ENCODE data around the gene ZG16B.

ZG16B gene

GRCh38 chr16:2806286-2806685 lies 23.8 kb upstream of the ZG16B start:
- DNase-seq = peak; percentile 6

- peak; percentile 2 for DNase-seq
Observed at GRCh38 chr16:2808181-2808580, 21.9 kb upstream of the ZG16B start.

- no peak for DNase-seq
Observed at GRCh38 chr16:2809149-2809760, 20.8 kb upstream of the ZG16B start.

GRCh38 chr16:2810651-2811050 lies 19.5 kb upstream of the ZG16B start:
- no peak for DNase-seq

GRCh38 chr16:2811703-2812471 lies 18.2 kb upstream of the ZG16B start:
- peak; percentile 12 for DNase-seq

- DNase-seq = peak; percentile 12
Observed at GRCh38 chr16:2813771-2814221, 16.3 kb upstream of the ZG16B start.

GRCh38 chr16:2814551-2815298 lies 15.4 kb upstream of the ZG16B start:
- peak; percentile 9 for DNase-seq

GRCh38 chr16:2815299-2815771 lies 14.8 kb upstream of the ZG16B start:
- peak; percentile 11 for DNase-seq

- DNase-seq = peak; percentile 12
Observed at GRCh38 chr16:2816751-2817339, 13.3 kb upstream of the ZG16B start, which contains the start of gene PRSS21. Gene PRSS21, plus strand, starts transcription at chr16:2817237. Its CDS starts 32 bp downstream, at chr16:2817269.

- DNase-seq = peak; percentile 9
Observed at GRCh38 chr16:2817340-2818271, 12.5 kb upstream of the ZG16B start.

GRCh38 chr16:2818272-2818876 lies 11.7 kb upstream of the ZG16B start:
- DNase-seq = peak; percentile 17

GRCh38 chr16:2819179-2819938 lies 10.7 kb upstream of the ZG16B start:
- peak; percentile 9 for DNase-seq

- peak; percentile 14 for DNase-seq
Observed at GRCh38 chr16:2819939-2820835, 9.9 kb upstream of the ZG16B start.

- peak; percentile 6 for DNase-seq
Observed at GRCh38 chr16:2820836-2821486, 9.1 kb upstream of the ZG16B start.

GRCh38 chr16:2821487-2822157 lies 8.5 kb upstream of the ZG16B start:
- DNase-seq = no peak

GRCh38 chr16:2822158-2822495 lies 8.0 kb upstream of the ZG16B start:
- no peak for DNase-seq

GRCh38 chr16:2822496-2822895 lies 7.6 kb upstream of the ZG16B start:
- no peak for DNase-seq

GRCh38 chr16:2824626-2825025 lies 5.5 kb upstream of the ZG16B start:
- peak; percentile 1 for DNase-seq
